Hepatocyte (in vitro differentiated cells): ENCODE measurements around the gene AP2A1.

Experiments used
- EZH2 ChIP-seq: fragments of 200-600 bp; sonication (generic); IDR thresholded peaks from 2 replicates; pipeline ENCODE4 v1.6.1; 2016; ENCODE audit warnings: antibody characterized with exemption, mild to moderate bottlenecking, borderline replicate concordance
- EZH2phosphoT487 ChIP-seq: fragments of 200-600 bp; sonication (generic); IDR thresholded peaks from one replicate; pipeline ENCODE4 v1.6.1; 2018; ENCODE audit warnings: antibody characterized with exemption, mild to moderate bottlenecking, low read depth, moderate library complexity; ENCODE audit not compliant: unreplicated experiment, severe bottlenecking
- TF ChIP-seq, protein P1 (sequence below): fragments of 200-600 bp; sonication (generic); IDR thresholded peaks from 2 replicates; pipeline ENCODE4 v1.5.1; 2016; ENCODE audit warnings: antibody characterized with exemption, mild to moderate bottlenecking; ENCODE audit not compliant: poor library complexity

DNA sequence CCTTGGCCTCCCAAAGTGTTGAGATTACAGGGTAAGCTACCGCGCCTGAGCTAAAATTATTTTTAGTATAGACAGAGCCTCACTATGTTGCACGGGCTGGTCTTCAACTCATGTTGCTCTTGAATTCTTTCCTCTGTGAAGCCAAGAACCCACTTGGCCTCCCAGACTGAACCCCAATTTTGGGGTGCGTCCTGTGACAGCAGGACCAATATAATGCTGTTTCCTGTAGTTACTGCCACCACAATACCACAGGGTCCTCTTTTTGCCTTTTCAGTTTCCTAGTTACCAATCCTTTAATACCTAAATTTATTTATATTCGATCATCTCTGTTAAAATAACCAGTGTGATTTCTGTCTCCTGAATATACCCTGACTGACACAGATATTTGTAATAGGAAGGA lies 36.6 kb upstream of the AP2A1 start:
- TF ChIP-seq EZH2, result no peak
- TF ChIP-seq, protein P1, sequence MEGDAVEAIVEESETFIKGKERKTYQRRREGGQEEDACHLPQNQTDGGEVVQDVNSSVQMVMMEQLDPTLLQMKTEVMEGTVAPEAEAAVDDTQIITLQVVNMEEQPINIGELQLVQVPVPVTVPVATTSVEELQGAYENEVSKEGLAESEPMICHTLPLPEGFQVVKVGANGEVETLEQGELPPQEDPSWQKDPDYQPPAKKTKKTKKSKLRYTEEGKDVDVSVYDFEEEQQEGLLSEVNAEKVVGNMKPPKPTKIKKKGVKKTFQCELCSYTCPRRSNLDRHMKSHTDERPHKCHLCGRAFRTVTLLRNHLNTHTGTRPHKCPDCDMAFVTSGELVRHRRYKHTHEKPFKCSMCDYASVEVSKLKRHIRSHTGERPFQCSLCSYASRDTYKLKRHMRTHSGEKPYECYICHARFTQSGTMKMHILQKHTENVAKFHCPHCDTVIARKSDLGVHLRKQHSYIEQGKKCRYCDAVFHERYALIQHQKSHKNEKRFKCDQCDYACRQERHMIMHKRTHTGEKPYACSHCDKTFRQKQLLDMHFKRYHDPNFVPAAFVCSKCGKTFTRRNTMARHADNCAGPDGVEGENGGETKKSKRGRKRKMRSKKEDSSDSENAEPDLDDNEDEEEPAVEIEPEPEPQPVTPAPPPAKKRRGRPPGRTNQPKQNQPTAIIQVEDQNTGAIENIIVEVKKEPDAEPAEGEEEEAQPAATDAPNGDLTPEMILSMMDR, result no peak
- TF ChIP-seq EZH2phosphoT487, result no peak
